Measurements from ENCODE around the gene GBP3. TPM values are rescaled to one million over a fixed set of nuclear protein-coding genes. Genes with fewer than 3 reads are reported as not detected.

Gene GBP3
- total and polyA plus RNA-seq, 2 experiments from 2014 or later, result 0.13 TPM; not detected in 1

DNA sequence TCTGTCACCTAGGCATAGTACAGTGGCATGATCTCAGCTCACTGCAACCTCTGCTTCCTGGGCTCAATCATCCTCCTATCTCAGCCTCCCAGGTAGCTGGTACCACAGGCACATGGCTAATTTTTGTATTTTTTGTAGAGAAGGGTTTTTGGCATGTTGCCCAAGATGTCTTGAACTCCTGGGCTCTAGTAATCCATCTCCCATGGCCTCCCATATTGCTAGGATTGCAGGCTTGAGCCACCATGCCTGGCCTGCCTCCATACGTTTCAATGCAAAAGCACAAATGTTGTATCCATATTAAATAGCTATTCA lies 17.6 kb upstream of the GBP3 start:
- no peak overlapping the region for H3K27ac ChIP-seq (ENCODE audit: low read depth)
- H2AFZ ChIP-seq, result no peak overlapping the region
- H3K27ac Mint-ChIP-seq, result no peak overlapping the region
- no peak overlapping the region for H3K4me3 Mint-ChIP-seq
- no peaks in the 10 kb centered on the region for H3K27me3 ChIP-seq (ENCODE audit: insufficient read depth)
- H3K36me3 ChIP-seq (ENCODE audit: insufficient read depth), result 0 out of 2 replicates have a peak, but pooled peaks cover 3% of the 10 kb centered on the region
- H3K79me2 ChIP-seq (replicated peaks; ENCODE audit: insufficient read depth), result no peaks in the 10 kb centered on the region
- H3K4me2 ChIP-seq, result no peak overlapping the region
- H3K4me1 ChIP-seq (ENCODE audit: insufficient read depth), result no peaks in the 10 kb centered on the region
- no peaks in the 10 kb centered on the region for H4K20me1 ChIP-seq (replicated peaks; ENCODE audit: insufficient read depth)
- H3F3A ChIP-seq (replicated peaks; ENCODE audit: low read depth), result no peaks in the 10 kb centered on the region
- no peak for TF ChIP-seq NANOG (IDR thresholded peaks at IDR 0.05; ENCODE audit: borderline replicate concordance)
- no peak for TF ChIP-seq ZNF331 (CRISPR knock-in tag; IDR thresholded peaks at IDR 0.05; ENCODE audit: low read depth)
- TF ChIP-seq ZNF114 (CRISPR knock-in tag; IDR thresholded peaks at IDR 0.05), result no peak
- TF ChIP-seq STAT1 (IDR thresholded peaks at IDR 0.05; ENCODE audit: unreplicated experiment), result no peak
- no peak for TF ChIP-seq EZH2 (IDR thresholded peaks at IDR 0.05; ENCODE audit: low read depth, unreplicated experiment)
- TF ChIP-seq CREB1 (CRISPR knock-in tag; IDR thresholded peaks at IDR 0.05; ENCODE audit: low read depth), result no peak
- TF ChIP-seq, protein P1, sequence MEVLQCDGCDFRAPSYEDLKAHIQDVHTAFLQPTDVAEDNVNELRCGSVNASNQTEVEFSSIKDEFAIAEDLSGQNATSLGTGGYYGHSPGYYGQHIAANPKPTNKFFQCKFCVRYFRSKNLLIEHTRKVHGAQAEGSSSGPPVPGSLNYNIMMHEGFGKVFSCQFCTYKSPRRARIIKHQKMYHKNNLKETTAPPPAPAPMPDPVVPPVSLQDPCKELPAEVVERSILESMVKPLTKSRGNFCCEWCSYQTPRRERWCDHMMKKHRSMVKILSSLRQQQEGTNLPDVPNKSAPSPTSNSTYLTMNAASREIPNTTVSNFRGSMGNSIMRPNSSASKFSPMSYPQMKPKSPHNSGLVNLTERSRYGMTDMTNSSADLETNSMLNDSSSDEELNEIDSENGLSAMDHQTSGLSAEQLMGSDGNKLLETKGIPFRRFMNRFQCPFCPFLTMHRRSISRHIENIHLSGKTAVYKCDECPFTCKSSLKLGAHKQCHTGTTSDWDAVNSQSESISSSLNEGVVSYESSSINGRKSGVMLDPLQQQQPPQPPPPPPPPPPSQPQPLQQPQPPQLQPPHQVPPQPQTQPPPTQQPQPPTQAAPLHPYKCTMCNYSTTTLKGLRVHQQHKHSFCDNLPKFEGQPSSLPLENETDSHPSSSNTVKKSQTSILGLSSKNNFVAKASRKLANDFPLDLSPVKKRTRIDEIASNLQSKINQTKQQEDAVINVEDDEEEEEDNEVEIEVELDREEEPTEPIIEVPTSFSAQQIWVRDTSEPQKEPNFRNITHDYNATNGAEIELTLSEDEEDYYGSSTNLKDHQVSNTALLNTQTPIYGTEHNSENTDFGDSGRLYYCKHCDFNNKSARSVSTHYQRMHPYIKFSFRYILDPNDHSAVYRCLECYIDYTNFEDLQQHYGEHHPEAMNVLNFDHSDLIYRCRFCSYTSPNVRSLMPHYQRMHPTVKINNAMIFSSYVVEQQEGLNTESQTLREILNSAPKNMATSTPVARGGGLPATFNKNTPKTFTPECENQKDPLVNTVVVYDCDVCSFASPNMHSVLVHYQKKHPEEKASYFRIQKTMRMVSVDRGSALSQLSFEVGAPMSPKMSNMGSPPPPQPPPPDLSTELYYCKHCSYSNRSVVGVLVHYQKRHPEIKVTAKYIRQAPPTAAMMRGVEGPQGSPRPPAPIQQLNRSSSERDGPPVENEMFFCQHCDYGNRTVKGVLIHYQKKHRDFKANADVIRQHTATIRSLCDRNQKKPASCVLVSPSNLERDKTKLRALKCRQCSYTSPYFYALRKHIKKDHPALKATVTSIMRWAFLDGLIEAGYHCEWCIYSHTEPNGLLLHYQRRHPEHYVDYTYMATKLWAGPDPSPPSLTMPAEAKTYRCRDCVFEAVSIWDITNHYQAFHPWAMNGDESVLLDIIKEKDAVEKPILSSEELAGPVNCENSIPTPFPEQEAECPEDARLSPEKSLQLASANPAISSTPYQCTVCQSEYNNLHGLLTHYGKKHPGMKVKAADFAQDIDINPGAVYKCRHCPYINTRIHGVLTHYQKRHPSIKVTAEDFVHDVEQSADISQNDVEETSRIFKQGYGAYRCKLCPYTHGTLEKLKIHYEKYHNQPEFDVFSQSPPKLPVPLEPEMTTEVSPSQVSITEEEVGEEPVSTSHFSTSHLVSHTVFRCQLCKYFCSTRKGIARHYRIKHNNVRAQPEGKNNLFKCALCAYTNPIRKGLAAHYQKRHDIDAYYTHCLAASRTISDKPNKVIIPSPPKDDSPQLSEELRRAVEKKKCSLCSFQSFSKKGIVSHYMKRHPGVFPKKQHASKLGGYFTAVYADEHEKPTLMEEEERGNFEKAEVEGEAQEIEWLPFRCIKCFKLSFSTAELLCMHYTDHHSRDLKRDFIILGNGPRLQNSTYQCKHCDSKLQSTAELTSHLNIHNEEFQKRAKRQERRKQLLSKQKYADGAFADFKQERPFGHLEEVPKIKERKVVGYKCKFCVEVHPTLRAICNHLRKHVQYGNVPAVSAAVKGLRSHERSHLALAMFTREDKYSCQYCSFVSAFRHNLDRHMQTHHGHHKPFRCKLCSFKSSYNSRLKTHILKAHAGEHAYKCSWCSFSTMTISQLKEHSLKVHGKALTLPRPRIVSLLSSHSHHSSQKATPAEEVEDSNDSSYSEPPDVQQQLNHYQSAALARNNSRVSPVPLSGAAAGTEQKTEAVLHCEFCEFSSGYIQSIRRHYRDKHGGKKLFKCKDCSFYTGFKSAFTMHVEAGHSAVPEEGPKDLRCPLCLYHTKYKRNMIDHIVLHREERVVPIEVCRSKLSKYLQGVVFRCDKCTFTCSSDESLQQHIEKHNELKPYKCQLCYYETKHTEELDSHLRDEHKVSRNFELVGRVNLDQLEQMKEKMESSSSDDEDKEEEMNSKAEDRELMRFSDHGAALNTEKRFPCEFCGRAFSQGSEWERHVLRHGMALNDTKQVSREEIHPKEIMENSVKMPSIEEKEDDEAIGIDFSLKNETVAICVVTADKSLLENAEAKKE (CRISPR knock-in tag; IDR thresholded peaks at IDR 0.05), result no peak
- no peak for TF ChIP-seq POLR2AphosphoS5 (IDR thresholded peaks at IDR 0.05; ENCODE audit: low read depth)
- no peak for TF ChIP-seq JUNB (IDR thresholded peaks at IDR 0.05; ENCODE audit: unreplicated experiment)
- TF ChIP-seq, protein P2, sequence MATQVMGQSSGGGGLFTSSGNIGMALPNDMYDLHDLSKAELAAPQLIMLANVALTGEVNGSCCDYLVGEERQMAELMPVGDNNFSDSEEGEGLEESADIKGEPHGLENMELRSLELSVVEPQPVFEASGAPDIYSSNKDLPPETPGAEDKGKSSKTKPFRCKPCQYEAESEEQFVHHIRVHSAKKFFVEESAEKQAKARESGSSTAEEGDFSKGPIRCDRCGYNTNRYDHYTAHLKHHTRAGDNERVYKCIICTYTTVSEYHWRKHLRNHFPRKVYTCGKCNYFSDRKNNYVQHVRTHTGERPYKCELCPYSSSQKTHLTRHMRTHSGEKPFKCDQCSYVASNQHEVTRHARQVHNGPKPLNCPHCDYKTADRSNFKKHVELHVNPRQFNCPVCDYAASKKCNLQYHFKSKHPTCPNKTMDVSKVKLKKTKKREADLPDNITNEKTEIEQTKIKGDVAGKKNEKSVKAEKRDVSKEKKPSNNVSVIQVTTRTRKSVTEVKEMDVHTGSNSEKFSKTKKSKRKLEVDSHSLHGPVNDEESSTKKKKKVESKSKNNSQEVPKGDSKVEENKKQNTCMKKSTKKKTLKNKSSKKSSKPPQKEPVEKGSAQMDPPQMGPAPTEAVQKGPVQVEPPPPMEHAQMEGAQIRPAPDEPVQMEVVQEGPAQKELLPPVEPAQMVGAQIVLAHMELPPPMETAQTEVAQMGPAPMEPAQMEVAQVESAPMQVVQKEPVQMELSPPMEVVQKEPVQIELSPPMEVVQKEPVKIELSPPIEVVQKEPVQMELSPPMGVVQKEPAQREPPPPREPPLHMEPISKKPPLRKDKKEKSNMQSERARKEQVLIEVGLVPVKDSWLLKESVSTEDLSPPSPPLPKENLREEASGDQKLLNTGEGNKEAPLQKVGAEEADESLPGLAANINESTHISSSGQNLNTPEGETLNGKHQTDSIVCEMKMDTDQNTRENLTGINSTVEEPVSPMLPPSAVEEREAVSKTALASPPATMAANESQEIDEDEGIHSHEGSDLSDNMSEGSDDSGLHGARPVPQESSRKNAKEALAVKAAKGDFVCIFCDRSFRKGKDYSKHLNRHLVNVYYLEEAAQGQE (IDR thresholded peaks at IDR 0.05; ENCODE audit: unreplicated experiment), result no peak
- TF ChIP-seq EZH2phosphoT487 (IDR thresholded peaks at IDR 0.05; ENCODE audit: unreplicated experiment), result no peak
- TF ChIP-seq, protein P3, sequence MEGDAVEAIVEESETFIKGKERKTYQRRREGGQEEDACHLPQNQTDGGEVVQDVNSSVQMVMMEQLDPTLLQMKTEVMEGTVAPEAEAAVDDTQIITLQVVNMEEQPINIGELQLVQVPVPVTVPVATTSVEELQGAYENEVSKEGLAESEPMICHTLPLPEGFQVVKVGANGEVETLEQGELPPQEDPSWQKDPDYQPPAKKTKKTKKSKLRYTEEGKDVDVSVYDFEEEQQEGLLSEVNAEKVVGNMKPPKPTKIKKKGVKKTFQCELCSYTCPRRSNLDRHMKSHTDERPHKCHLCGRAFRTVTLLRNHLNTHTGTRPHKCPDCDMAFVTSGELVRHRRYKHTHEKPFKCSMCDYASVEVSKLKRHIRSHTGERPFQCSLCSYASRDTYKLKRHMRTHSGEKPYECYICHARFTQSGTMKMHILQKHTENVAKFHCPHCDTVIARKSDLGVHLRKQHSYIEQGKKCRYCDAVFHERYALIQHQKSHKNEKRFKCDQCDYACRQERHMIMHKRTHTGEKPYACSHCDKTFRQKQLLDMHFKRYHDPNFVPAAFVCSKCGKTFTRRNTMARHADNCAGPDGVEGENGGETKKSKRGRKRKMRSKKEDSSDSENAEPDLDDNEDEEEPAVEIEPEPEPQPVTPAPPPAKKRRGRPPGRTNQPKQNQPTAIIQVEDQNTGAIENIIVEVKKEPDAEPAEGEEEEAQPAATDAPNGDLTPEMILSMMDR (conservative IDR thresholded peaks at IDR 0.05; ENCODE audit: low read depth in 2 of 2), result no peak
- TF ChIP-seq, protein P4, sequence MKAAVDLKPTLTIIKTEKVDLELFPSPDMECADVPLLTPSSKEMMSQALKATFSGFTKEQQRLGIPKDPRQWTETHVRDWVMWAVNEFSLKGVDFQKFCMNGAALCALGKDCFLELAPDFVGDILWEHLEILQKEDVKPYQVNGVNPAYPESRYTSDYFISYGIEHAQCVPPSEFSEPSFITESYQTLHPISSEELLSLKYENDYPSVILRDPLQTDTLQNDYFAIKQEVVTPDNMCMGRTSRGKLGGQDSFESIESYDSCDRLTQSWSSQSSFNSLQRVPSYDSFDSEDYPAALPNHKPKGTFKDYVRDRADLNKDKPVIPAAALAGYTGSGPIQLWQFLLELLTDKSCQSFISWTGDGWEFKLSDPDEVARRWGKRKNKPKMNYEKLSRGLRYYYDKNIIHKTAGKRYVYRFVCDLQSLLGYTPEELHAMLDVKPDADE (IDR thresholded peaks at IDR 0.05), result no peak
- peaks cover 2% of the 10 kb centered on the region for H3K27me3 Mint-ChIP-seq (ENCODE audit: insufficient read depth, low read depth, poor library complexity)
- ATAC-seq (no peak), DNase-seq (ENCODE audit: low spot score) (no peak)
- H3K9me2 ChIP-seq (ENCODE audit: insufficient read depth), result 0 out of 2 replicates have a peak, but pooled peaks cover 3% of the 10 kb centered on the region
- no peak overlapping the region for H3K4me3 ChIP-seq
- peaks cover 27% of the 10 kb centered on the region for H3K9me3 Mint-ChIP-seq
- H3K4me1 Mint-ChIP-seq, result no peaks in the 10 kb centered on the region
- H3K36me3 Mint-ChIP-seq (ENCODE audit: low read depth), result no peaks in the 10 kb centered on the region; the same call in 2 of the 3 replicates
